IPS-20b (cell line): ENCODE results near the gene PDE7B.

Experiments
- H3K27ac ChIP-seq: one replicate; pipeline ENCODE4 v1.5.1; 2013; ENCODE audit warnings: low read length
- H3K27me3 ChIP-seq: 2 replicates; pipeline ENCODE4 v1.6.1; 2013; ENCODE audit warnings: mild to moderate bottlenecking, low read length, inconsistent platforms; ENCODE audit not compliant: insufficient read depth
- H3K36me3 ChIP-seq: 2 replicates; pipeline ENCODE4 v1.6.1; 2013; ENCODE audit warnings: low read depth, mild to moderate bottlenecking, inconsistent platforms, low read length, moderate library complexity; ENCODE audit not compliant: insufficient read depth
- H3K4me1 ChIP-seq: 2 replicates; pipeline ENCODE4 v1.6.1; 2013; ENCODE audit warnings: mild to moderate bottlenecking, control low read depth, inconsistent platforms, low read length, moderate library complexity; ENCODE audit not compliant: insufficient read depth
- H3K4me3 ChIP-seq: 2 replicates; pipeline ENCODE4 v1.5.1; 2013; ENCODE audit warnings: mild to moderate bottlenecking, low read length, inconsistent platforms
- H3K9ac ChIP-seq: 2 replicates; pipeline ENCODE4 v1.6.1; 2013; ENCODE audit warnings: low read depth, mild to moderate bottlenecking, inconsistent platforms, low read length, moderate library complexity
- H3K9me3 ChIP-seq: 2 replicates; pipeline ENCODE4 v1.6.1; 2013; ENCODE audit warnings: mild to moderate bottlenecking, low read depth, low read length, inconsistent platforms; ENCODE audit not compliant: insufficient read depth

The PDE7B gene

DNA sequence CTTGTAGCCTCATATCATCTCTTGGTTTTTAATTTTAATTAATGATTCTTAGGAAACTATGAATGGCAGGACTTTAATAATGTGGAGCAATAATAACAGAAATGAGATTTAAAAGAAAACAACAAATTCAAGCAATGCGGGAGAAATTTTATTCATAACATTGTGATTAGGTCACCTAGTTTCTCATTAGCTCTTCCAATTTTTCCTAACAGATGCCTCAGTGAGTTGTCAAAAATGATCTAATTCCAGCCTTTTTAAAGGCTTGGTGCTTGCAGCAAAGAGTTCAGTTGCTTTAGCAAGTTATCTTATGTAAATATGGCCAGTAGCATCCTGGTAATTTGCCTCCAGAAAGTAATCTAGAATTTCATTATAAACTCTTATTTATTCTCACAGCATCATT lies 20.4 kb downstream of the PDE7B start:
- no peak overlapping the region for H3K9ac ChIP-seq
- no peak overlapping the region for H3K4me3 ChIP-seq
- H3K27ac ChIP-seq, result no peak overlapping the region
- no peaks in the 10 kb centered on the region for H3K36me3 ChIP-seq
- H3K27me3 ChIP-seq, result no peaks in the 10 kb centered on the region
- H3K4me1 ChIP-seq, result no peaks in the 10 kb centered on the region
- no peaks in the 10 kb centered on the region for H3K9me3 ChIP-seq

DNA sequence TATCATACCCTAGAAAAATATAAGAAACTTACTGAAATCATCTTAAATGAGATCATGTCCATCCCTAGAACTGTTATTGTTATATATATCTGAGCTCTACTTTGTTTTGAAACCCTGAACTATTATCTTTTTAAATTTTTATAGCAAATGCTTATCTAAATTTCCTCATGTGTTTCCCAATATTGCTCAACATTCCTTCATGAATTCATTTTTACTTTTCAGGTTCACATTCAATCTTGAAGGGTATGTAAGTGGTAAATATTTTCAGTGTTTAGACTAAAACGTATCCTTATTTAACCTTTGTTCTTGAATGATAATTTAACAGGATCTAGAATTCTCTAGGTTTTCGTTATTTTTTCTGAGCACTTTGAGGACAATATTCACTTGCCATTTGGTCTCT lies 23.9 kb downstream of the PDE7B start:
- Histone ChIP-seq H3K4me1 (no peaks in the 10 kb centered on the region), H3K9me3 (no peaks in the 10 kb centered on the region), H3K4me3 (no peak overlapping the region), H3K27ac (no peak overlapping the region), H3K36me3 (no peaks in the 10 kb centered on the region), H3K9ac (no peak overlapping the region), H3K27me3 (no peaks in the 10 kb centered on the region)

DNA sequence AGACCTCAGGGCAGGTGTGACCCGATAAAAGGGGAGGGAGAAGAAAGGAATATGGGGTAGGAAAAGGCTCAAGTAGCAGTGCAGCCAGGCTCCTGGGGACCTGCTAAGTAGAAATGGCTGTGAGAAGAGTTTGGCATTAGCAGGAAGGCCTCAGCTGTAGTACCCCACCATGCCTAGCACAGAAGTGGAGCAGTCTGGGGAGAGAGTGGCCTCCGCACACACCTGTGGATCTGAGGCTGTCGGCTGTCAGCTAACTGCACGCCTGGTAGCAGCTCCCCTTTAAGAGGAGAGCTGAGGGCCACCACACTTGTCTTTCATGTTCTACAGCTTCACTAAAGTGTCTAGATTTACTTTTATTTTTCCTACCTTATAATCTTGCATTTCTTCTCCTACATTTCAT lies 24.6 kb downstream of the PDE7B start:
- H3K9me3 ChIP-seq, result no peaks in the 10 kb centered on the region

DNA sequence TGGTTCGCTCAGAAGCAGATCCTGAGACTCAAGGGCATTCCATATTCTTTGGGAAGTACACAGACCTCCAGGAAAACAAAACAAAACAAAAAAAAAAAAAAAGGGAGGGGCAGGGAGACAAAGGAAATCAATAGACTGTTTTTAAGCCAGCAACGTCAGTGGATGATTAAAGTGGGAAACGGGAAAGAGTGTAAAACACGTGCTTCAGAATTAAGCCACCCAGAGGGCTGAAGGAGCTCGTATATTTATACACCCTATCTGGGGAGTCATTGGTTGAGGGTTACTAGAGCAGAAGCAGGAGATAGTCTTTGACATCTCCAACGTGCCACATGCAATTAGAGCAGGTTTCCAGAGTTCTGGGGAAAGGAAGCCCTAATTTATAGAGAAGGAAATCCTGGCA lies 26.2 kb downstream of the PDE7B start:
- Histone ChIP-seq H3K9me3 (no peaks in the 10 kb centered on the region), H3K27me3 (no peaks in the 10 kb centered on the region), H3K27ac (no peak overlapping the region), H3K36me3 (no peaks in the 10 kb centered on the region), H3K9ac (no peak overlapping the region), H3K4me3 (no peak overlapping the region), H3K4me1 (no peaks in the 10 kb centered on the region)

More for the DNA sequence above, 24.6 kb downstream of the PDE7B start:
- Histone ChIP-seq H3K27ac (no peak overlapping the region), H3K4me3 (no peak overlapping the region), H3K4me1 (no peaks in the 10 kb centered on the region), H3K27me3 (no peaks in the 10 kb centered on the region), H3K9ac (no peak overlapping the region), H3K36me3 (no peaks in the 10 kb centered on the region)

DNA sequence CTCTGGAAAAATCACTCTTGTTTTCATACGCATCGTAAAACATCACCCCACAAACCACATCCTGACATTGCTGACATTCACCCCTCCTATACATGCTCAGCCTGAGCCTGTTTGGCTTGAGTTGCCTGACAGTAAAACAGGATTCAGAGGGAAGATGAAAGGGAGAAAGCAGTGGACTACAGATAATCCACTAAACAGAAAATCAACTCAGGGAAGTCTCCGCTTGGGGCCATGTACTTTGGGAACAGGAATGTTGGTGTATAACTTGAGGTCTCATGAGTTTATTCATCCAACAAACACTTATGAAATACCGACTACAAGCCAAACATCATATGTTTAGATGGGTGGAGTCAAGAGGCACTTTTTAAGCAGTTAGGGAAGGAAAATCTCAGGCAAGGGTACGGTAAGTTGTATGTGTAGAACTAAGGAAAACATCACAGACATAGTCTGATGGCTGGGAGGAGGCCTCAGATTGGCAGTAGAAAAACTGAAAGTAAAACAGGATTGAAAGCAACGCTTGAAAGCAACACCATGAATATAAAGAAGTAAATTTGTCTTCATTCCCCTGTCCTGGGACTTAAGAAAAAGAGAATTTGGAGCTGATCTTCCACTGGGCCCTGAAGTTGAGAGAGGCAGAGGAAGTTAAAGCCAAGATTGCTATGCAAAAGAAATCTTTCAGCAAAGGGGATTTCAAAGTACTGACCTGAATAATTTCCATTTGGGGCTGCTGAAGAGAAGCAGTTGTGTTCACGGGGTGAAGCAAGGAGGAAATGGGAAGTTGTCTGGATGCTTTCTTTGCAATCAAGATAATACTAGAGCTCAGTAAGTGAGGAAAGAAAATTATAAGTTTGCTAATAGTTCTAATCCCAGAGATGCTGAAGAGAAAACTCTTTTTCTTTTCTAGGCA lies 28.8 kb downstream of the PDE7B start:
- no peaks in the 10 kb centered on the region for H3K27me3 ChIP-seq
- H3K9me3 ChIP-seq, result no peaks in the 10 kb centered on the region
- H3K27ac ChIP-seq, result no peak overlapping the region
- no peaks in the 10 kb centered on the region for H3K4me1 ChIP-seq
- no peak overlapping the region for H3K9ac ChIP-seq
- H3K36me3 ChIP-seq, result no peaks in the 10 kb centered on the region
- no peak overlapping the region for H3K4me3 ChIP-seq

DNA sequence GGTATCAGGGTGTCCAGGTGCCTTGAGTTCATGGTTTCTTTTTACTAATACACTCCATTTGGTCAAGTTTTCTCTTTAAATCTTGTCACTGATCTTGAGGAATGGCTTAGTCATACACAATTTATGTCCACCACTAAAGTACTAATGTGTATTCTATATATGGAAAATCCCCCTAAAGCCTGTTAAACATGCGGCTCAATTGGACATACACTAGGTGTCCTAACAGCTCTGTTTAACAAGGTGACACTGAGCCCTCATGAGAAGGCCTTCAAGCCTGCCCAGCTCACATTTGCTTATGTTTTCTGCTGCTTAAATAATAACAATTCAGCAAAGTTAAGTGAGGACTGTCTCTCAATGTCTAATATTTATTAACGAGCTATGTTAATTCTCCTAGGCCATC lies 31.5 kb downstream of the PDE7B start:
- H3K9ac ChIP-seq, result no peak overlapping the region
- no peaks in the 10 kb centered on the region for H3K36me3 ChIP-seq
- no peak overlapping the region for H3K4me3 ChIP-seq
- H3K27me3 ChIP-seq, result no peaks in the 10 kb centered on the region
- no peak overlapping the region for H3K27ac ChIP-seq
- H3K4me1 ChIP-seq, result no peaks in the 10 kb centered on the region
- H3K9me3 ChIP-seq, result no peaks in the 10 kb centered on the region

DNA sequence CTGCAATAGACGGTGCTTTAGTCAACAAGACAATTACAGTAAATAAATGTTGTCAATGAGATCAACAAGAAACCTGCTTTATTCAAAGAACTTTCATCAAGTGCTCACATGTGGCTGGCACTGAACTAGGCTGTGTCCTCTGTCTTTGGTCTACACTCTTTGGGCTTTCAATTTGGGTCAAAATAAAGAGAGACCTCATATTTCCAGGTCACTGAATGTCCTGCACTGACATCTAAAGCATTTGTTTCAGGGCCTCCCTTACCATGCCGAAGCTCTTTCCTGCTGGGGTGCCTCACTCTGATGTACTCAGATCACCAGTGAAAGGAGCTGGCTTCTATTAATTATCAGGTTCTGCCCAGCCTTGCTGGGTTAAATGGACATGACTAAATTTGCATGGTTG lies 32.0 kb downstream of the PDE7B start:
- Histone ChIP-seq H3K4me1 (no peaks in the 10 kb centered on the region), H3K9me3 (no peaks in the 10 kb centered on the region), H3K27me3 (no peaks in the 10 kb centered on the region), H3K9ac (no peak overlapping the region), H3K4me3 (no peak overlapping the region), H3K27ac (no peak overlapping the region), H3K36me3 (no peaks in the 10 kb centered on the region)

DNA sequence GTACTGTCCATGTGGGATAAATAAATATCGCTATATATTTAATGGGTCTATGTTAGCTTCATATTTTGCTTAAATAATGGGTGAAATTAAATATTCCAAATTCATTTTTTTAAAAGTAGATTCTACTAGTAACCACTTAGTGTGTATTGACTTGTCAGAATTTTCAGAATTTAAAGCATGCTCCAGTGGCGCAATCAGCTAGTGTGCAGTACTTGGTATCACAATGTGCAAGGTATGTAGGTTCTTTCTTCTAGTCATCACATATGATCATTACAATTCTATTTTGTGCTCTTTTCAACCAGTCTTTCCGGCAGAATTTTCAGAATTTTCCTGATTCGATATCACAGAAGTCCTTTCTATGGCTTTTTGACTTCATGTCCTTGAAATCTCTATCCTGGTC lies 32.6 kb downstream of the PDE7B start:
- Histone ChIP-seq H3K4me1 (no peaks in the 10 kb centered on the region), H3K9ac (no peak overlapping the region), H3K27me3 (no peaks in the 10 kb centered on the region), H3K36me3 (no peaks in the 10 kb centered on the region), H3K9me3 (no peaks in the 10 kb centered on the region), H3K4me3 (no peak overlapping the region), H3K27ac (no peak overlapping the region)

DNA sequence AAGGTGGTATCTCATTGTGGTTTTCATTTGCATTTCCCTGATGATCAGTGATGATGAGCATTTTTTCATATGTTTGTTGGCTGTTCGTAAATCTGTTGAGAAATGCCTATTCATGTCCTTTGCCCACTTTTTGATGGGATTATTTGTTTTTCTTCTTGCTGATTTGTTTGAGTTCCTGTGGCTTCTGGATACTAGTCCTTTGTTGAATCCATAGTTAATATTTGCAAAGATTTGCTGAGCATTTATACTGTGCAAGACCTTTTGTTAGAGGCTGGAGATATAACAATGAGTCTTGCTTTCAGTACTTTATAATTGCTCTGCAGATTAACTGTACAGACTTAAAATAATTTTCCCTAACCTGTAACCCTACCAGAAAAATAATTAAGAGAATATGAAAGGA lies 35.6 kb downstream of the PDE7B start:
- Histone ChIP-seq H3K27me3 (no peaks in the 10 kb centered on the region), H3K27ac (no peak overlapping the region), H3K9ac (no peak overlapping the region), H3K9me3 (no peaks in the 10 kb centered on the region), H3K4me3 (no peak overlapping the region), H3K36me3 (no peaks in the 10 kb centered on the region), H3K4me1 (no peaks in the 10 kb centered on the region)

DNA sequence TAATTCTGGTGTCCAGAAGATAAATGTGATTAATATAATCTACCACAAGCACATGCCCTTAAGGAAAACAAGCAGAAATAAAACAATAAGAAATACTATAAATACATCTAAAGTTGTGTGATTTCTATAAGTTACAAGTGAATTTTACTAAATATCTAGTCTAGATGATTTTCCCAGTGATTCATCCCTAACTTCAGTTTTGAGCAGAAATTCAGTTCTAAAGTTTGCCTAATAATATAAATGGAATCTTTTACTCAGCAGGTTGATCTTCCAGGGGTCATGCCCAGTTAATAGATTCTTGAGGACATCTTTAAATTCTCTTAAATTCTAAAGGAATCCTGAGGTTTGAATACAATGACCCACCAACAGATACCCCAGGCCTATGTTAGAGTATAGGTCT lies 37.3 kb downstream of the PDE7B start:
- H3K9ac ChIP-seq, result no peak overlapping the region
- no peaks in the 10 kb centered on the region for H3K9me3 ChIP-seq
- no peaks in the 10 kb centered on the region for H3K36me3 ChIP-seq
- H3K4me3 ChIP-seq, result no peak overlapping the region
- no peak overlapping the region for H3K27ac ChIP-seq
- H3K4me1 ChIP-seq, result no peaks in the 10 kb centered on the region
- H3K27me3 ChIP-seq, result no peaks in the 10 kb centered on the region

DNA sequence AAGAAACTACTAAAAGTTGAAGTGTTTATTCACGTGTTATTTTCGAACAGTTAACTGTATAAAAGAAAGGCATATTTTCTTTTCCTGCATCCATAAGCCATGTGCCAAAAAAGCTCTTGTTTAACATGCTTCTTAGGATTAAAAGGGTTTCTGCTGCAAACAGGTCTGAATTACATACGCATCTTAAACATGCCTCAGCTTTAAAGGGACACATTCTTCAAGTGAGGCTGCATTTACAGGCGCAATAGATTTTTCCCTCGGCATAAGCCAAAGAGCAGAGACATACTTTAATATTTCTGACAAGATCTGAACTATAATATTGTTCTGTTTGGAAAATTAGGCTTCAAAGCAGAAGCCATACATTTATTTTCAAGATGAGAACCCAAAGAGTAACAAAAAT lies 39.4 kb downstream of the PDE7B start:
- Histone ChIP-seq H3K9ac (no peak overlapping the region), H3K27me3 (no peaks in the 10 kb centered on the region), H3K4me3 (no peak overlapping the region), H3K9me3 (no peaks in the 10 kb centered on the region), H3K27ac (no peak overlapping the region), H3K4me1 (no peaks in the 10 kb centered on the region), H3K36me3 (no peaks in the 10 kb centered on the region)

DNA sequence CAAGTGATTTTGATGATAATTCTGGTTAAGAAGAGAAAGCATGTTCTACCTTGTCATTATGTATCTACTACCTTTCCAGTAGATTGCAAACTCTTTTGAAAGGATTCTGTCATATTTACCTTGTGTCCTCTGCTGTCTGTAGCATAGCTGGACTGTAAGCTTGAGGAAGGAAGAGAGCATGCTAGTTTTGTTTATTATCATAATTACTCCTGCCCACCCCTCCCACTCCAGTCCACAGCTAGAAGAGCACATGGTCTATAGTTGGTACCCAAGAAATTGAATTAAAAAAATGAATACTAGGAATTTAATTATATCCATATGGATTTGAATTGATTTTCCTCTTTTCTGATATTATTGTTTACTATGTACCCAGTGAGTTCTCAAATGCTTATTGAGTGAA lies 40.2 kb downstream of the PDE7B start:
- Histone ChIP-seq H3K9ac (no peak overlapping the region), H3K27me3 (no peaks in the 10 kb centered on the region), H3K4me1 (no peaks in the 10 kb centered on the region), H3K9me3 (no peaks in the 10 kb centered on the region), H3K27ac (no peak overlapping the region), H3K4me3 (no peak overlapping the region), H3K36me3 (no peaks in the 10 kb centered on the region)
